BE2C (cell line): Measurements from ENCODE around the gene RPRD2.

Experiments used
- DNase-seq: peaks from one replicate; pipeline ENCODE4 v3.0.0-alpha.2; 2020
- H3K27me3 ChIP-seq: fragments of 250-450 bp; sonication (Bioruptor Pico); 2 replicates; pipeline ENCODE4 v1.5.1; 2020; ENCODE audit warnings: mild to moderate bottlenecking
- H3K36me3 ChIP-seq: fragments of 250-450 bp; sonication (Bioruptor Pico); 2 replicates; pipeline ENCODE4 v1.5.1; 2020; ENCODE audit warnings: mild to moderate bottlenecking
- H3K4me1 ChIP-seq: fragments of 250-450 bp; sonication (Bioruptor Pico); 2 replicates; pipeline ENCODE4 v1.5.1; 2020
- H3K4me3 ChIP-seq: 2 replicates; pipeline ENCODE4 v1.5.1; 2011; ENCODE audit warnings: low read depth, low read length
- H3K9me3 ChIP-seq: fragments of 250-450 bp; sonication (Bioruptor Pico); 2 replicates; pipeline ENCODE4 v1.5.1; 2020
- TF ChIP-seq, protein P1 (sequence below): IDR thresholded peaks from 2 replicates; pipeline ENCODE4 v1.5.1; 2012; ENCODE audit warnings: mild to moderate bottlenecking, low read depth, low read length

The RPRD2 gene

DNA sequence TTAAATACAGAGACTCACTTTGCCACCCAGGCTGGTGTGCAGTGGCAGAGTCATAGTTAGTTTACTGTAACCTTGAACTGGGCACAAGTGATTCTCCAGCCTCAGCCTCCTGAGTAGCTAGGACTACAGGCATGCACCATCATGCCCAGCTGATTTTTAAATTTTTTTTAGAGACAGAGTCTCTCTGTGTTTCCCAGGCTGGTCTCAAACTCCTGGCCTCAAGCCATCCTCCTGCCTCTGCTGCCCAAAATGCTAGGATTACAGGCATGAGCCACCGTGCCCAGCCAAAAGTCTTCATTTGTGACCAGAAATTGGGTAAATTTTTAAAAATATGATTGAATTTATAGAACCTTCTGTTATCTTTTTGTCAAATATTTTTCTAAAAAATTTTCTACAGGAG lies 105.3 kb downstream of the RPRD2 start:
- DNase-seq: no peak
- Histone ChIP-seq H3K4me3 (no peak overlapping the region), H3K36me3 (peaks cover 62% of the 10 kb centered on the region), H3K27me3 (no peaks in the 10 kb centered on the region), H3K4me1 (no peaks in the 10 kb centered on the region), H3K9me3 (no peaks in the 10 kb centered on the region)
- TF ChIP-seq, protein P1, sequence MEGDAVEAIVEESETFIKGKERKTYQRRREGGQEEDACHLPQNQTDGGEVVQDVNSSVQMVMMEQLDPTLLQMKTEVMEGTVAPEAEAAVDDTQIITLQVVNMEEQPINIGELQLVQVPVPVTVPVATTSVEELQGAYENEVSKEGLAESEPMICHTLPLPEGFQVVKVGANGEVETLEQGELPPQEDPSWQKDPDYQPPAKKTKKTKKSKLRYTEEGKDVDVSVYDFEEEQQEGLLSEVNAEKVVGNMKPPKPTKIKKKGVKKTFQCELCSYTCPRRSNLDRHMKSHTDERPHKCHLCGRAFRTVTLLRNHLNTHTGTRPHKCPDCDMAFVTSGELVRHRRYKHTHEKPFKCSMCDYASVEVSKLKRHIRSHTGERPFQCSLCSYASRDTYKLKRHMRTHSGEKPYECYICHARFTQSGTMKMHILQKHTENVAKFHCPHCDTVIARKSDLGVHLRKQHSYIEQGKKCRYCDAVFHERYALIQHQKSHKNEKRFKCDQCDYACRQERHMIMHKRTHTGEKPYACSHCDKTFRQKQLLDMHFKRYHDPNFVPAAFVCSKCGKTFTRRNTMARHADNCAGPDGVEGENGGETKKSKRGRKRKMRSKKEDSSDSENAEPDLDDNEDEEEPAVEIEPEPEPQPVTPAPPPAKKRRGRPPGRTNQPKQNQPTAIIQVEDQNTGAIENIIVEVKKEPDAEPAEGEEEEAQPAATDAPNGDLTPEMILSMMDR: no peak

DNA sequence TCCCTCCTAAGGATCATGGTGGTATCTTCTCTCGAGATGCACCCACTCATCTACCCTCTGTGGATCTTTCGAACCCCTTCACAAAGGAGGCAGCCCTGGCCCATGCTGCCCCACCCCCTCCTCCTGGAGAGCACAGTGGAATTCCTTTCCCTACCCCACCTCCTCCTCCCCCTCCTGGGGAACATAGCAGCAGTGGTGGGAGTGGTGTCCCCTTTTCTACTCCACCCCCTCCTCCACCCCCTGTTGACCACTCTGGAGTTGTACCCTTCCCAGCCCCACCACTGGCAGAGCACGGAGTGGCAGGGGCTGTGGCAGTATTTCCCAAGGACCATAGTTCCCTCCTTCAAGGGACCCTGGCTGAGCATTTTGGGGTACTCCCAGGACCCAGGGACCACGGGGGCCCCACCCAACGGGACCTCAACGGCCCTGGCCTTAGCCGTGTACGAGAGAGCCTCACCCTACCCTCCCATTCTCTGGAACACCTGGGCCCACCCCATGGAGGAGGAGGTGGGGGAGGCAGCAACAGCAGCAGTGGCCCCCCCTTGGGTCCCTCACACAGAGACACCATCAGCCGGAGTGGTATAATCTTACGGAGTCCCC lies 108.8 kb downstream of the RPRD2 start:
- no peak for DNase-seq
- H3K36me3 ChIP-seq: peaks cover 36% of the 10 kb centered on the region
- no peak overlapping the region for H3K4me3 ChIP-seq
- no peaks in the 10 kb centered on the region for H3K9me3 ChIP-seq
- TF ChIP-seq, protein P1: no peak
- H3K27me3 ChIP-seq: no peaks in the 10 kb centered on the region
- no peaks in the 10 kb centered on the region; the same call in 1 of the 2 replicates for H3K4me1 ChIP-seq

DNA sequence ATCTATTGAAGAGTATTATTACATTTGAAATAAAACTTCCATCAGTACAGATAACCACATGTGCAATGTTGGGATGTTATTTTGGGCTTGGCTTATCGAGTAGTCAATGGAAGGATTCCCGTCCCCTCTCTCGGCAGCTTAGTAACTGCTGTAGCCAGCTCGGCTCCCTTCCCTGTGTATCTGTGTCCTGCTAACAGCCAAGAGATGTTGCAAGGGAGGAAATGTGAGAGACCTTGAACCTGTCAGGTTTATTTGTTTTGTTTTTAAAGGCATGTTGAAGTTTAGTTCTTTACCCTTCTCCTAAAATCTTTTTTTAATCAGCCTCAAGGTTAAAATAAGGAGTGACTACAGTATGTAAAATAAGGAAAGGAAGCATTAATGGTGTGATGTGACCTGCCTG lies 109.7 kb downstream of the RPRD2 start:
- TF ChIP-seq, protein P1: no peak
- Histone ChIP-seq H3K27me3 (no peaks in the 10 kb centered on the region), H3K36me3 (peaks cover 36% of the 10 kb centered on the region), H3K9me3 (no peaks in the 10 kb centered on the region), H3K4me3 (no peak overlapping the region), H3K4me1 (no peaks in the 10 kb centered on the region; the same call in 1 of the 2 replicates)
- DNase-seq: no peak

DNA sequence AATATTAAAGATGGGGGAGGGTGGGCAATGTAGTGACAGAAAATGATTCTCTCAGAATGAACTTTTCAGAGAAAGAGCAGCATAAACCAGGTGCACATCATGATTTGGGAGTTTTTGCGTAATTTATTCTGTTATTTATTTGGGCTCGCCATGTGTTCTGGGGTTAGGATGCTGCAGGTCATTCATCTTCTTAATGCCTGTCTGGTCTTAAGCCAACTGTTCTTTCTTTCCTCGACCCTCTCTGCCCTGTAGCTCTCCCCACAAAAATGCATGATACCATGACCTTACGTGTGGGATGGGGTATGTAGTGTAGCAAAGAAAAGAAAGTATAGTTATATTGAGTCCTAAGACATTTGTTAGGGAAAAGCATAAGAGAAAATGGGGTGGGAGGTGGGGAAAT lies 110.9 kb downstream of the RPRD2 start:
- Histone ChIP-seq H3K4me3 (no peak overlapping the region), H3K9me3 (no peaks in the 10 kb centered on the region), H3K4me1 (no peaks in the 10 kb centered on the region; the same call in 1 of the 2 replicates), H3K27me3 (no peaks in the 10 kb centered on the region), H3K36me3 (peaks cover 32% of the 10 kb centered on the region)
- DNase-seq: no peak
- TF ChIP-seq, protein P1: no peak

DNA sequence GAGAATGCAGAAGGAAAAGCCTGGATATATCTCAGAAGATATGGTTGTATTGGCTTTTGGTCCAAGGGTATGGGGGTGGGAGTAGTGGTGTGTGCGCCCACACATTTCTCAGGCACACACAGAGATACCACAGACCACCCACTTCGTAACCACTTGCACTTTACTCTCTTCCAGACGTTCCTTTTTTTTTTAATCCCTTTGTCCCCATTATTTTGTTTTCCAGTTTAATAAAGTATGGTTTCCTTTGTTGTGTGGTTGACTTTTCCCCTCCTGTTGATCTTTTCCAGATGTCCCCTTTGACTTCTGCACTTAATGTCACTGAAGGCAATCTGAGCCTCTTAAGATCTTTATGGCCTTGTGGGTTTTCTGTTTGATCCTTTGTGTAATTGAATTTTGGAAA lies 112.8 kb downstream of the RPRD2 start:
- Histone ChIP-seq H3K9me3 (no peaks in the 10 kb centered on the region), H3K4me1 (no peaks in the 10 kb centered on the region; the same call in 1 of the 2 replicates), H3K4me3 (no peak overlapping the region), H3K36me3 (peaks cover 13% of the 10 kb centered on the region), H3K27me3 (no peaks in the 10 kb centered on the region)
- DNase-seq: no peak
- TF ChIP-seq, protein P1: no peak

DNA sequence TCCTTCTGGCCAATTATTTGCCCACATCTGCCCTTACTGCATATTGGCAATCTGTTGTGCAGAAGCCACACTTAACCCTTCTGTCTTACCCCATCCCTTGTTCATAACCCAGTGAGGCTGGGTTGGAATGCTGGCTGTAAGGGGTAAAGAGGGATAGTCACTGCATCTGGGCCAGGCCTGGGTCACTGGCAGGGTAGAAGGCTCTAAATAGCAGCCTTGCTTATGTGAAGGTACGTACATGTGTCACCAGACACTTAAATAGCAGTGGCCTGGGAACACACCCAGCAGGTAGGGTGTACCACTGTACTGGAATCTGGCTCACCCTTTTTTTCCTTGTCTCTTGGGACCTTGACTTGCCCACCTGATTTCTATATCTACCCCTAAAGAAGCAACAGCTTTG lies 113.4 kb downstream of the RPRD2 start:
- no peaks in the 10 kb centered on the region for H3K9me3 ChIP-seq
- H3K27me3 ChIP-seq: no peaks in the 10 kb centered on the region
- TF ChIP-seq, protein P1: no peak
- no peak for DNase-seq
- peaks cover 8% of the 10 kb centered on the region for H3K36me3 ChIP-seq
- no peaks in the 10 kb centered on the region; the same call in 1 of the 2 replicates for H3K4me1 ChIP-seq
- H3K4me3 ChIP-seq: no peak overlapping the region
